Measurements from ENCODE around the gene VPS4A.

VPS4A gene

GRCh38 chr16:69368866-69369265 lies 57.7 kb downstream of the VPS4A start:
- no peak for DNase-seq

- no peak for DNase-seq
Observed at GRCh38 chr16:69371564-69371963, 60.4 kb downstream of the VPS4A start.

GRCh38 chr16:69373019-69373418 lies 61.9 kb downstream of the VPS4A start:
- no peak for DNase-seq

Measured in NCI-H69 (cell line).